GM23248 (cell line): ENCODE results near the gene TNFSF13B.

Experiments used
- EZH2 ChIP-seq: fragments of 200-600 bp; sonication (generic); IDR thresholded peaks from 2 replicates; pipeline ENCODE4 v1.6.1; 2018; ENCODE audit warnings: antibody characterized with exemption, mild to moderate bottlenecking; ENCODE audit not compliant: insufficient read depth, poor library complexity, severe bottlenecking
- EZH2phosphoT487 ChIP-seq: fragments of 200-600 bp; sonication (generic); IDR thresholded peaks from 2 replicates; pipeline ENCODE4 v1.6.1; 2018; ENCODE audit warnings: antibody characterized with exemption, moderate library complexity, mild to moderate bottlenecking, low read depth; ENCODE audit not compliant: insufficient read depth

GRCh38 chr13:108227651-108228272, 41.8 kb upstream of the TNFSF13B start:
- no peak for TF ChIP-seq EZH2phosphoT487
- no peak for TF ChIP-seq EZH2
